HG03378 (cell line): ENCODE data around the gene FAM131A.

Experiments used
- ATAC-seq: cut with Tn5 transposase; IDR thresholded peaks from one replicate; pipeline ENCODE4 v1.9.1; 2021; ENCODE audit warnings: mild to moderate bottlenecking, moderate library complexity; ENCODE audit not compliant: unreplicated experiment

Gene FAM131A

GRCh38 chr3:184373422-184373821 is 36.0 kb downstream of the FAM131A start:
- ATAC-seq, result no peak

- no peak for ATAC-seq
These were observed 38.5 kb downstream of the FAM131A start for GRCh38 chr3:184375747-184376461.

- no peak for ATAC-seq
These were observed 40.0 kb downstream of the FAM131A start for GRCh38 chr3:184377374-184377773.

- no peak for ATAC-seq
These were observed 40.6 kb downstream of the FAM131A start, which contains the start of gene THPO for GRCh38 chr3:184377882-184378445. Gene THPO (minus strand): TSS chr3:184378207. CDS start chr3:184376259, 1,948 bp downstream.

DNA sequence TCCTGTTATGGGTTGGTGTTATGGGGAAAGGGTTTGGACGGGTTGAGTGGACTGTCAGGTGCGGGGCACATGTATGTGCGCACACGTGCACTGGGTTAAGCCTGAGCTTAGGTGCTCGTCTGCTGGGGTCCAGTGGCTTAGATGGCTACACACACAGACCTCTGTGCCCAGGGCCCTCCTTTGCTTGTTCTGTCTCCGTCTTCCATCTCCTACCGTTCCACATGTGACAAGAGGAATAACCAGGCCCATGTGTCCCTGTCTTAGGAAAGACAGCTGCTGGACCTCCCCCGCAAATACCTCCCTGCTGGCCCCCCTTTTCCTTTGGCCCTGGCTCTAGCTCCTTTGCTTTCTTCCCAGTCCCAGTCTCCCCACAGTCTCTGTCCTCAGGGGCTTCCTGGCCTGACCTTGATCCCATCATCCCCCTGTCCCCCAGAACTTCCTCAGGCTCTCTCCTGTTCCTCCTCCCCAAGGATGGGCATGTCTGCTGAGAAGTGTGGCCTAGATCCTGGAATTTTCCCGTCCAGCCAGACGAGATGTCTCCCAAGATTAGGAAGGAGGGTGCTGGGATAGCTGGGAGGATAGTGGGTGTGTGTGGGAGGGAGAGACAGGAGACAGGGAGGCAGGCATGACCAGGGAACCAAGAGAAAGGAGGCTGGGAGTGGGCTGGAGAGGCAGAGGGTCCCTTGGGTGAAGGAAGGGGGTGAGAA is 41.4 kb downstream of the FAM131A start:
- ATAC-seq, result no peak

DNA sequence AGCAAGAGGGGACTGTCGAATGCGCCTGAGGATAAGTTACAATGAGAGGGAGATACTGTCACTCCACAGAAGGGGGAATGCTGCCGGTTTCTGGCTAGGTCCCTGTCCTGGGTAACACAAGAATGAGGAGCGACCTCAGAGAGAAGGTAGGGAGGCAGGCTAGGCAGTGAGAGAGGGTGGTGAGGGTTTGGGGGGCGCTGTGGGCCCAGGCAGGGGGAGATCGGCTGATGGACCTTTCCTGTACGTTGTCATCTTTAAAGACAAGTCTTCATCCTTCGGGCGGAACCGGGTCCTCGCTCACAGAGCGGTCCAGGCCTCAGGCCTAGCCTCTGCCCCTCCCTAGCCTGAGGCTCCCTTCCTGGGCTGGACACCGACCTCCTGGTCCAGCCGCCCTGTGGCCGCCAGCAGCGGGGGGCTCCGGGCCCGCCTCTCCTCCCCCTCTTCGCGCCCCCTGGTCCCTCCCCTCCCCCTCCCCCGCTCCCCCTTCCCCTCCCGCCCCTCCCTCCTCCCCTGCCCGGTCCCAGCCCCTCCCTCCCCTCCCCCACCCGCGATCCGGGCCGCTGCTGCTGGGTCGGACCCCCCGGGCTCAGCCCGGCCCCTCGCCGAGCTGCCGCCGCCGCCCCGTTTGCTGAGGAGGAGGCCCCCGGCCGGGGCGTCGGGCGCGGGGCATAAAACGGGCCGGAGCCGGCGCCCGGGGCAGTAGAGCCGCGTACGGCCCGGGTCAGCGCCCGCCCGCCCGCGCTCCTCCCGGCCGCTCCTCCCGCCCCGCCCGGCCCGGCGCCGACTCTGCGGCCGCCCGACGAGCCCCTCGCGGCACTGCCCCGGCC is 42.2 kb downstream of the FAM131A start, which contains the start of gene CHRD:
CHRD (plus strand) TSS at position 697 of the 827 bp plus-strand sequence. CDS start 265 bp downstream, outside the sequence.
- ATAC-seq, result no peak

DNA sequence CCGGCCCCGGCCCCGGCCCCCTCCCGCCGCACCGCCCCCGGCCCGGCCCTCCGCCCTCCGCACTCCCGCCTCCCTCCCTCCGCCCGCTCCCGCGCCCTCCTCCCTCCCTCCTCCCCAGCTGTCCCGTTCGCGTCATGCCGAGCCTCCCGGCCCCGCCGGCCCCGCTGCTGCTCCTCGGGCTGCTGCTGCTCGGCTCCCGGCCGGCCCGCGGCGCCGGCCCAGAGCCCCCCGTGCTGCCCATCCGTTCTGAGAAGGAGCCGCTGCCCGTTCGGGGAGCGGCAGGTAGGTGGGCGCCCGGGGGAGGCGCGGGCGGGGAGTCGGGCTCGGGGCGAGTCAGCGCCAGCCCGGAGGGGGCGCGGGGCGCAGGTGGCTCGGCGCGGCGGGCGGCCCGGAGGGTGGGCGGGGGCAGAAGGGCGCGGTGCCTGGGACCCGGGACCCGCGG is 42.8 kb downstream of the FAM131A start:
- ATAC-seq, result no peak

GRCh38 chr3:184380627-184381260 is 43.3 kb downstream of the FAM131A start:
- no peak for ATAC-seq

GRCh38 chr3:184381261-184382224 is 44.1 kb downstream of the FAM131A start:
- ATAC-seq, result no peak

- no peak for ATAC-seq
These were observed 45.1 kb downstream of the FAM131A start for GRCh38 chr3:184382326-184383032.

DNA sequence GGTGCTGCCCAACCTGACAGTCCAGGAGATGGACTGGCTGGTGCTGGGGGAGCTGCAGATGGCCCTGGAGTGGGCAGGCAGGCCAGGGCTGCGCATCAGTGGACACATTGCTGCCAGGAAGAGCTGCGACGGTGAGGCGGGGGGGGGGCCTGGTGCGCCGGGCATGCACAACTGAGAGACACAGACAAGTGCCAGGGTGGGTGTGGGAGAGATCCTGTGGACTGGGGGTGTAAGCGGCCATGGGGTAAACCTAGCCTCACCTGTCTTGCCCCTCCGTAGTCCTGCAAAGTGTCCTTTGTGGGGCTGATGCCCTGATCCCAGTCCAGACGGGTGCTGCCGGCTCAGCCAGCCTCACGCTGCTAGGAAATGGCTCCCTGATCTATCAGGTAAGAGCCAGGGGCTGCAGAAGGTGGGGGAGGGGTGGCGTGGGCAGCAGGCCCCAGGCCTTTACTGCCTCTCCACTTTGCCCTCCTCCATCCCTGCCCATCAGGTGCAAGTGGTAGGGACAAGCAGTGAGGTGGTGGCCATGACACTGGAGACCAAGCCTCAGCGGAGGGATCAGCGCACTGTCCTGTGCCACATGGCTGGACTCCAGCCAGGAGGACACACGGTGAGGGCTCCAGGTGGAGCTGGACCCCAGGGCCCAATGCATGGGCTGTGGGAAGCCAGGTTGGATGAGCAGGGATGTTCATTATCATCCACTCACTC is 45.8 kb downstream of the FAM131A start:
- ATAC-seq, result no peak

DNA sequence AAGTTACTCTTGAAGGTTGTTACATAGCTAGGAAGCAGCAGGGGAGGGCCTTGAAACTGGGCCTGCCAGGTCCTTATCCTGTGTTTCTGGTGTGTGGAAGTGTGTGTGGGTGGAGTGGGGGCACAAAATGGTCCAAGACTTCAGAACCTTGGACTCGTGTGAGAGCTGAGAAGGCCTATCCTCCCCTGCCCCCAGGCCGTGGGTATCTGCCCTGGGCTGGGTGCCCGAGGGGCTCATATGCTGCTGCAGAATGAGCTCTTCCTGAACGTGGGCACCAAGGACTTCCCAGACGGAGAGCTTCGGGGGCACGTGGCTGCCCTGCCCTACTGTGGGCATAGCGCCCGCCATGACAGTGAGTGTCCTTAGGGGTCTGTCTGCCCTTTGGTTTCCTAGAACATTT is 46.9 kb downstream of the FAM131A start:
- ATAC-seq, result no peak

GRCh38 chr3:184384856-184385422 is 47.5 kb downstream of the FAM131A start:
- ATAC-seq, result no peak

DNA sequence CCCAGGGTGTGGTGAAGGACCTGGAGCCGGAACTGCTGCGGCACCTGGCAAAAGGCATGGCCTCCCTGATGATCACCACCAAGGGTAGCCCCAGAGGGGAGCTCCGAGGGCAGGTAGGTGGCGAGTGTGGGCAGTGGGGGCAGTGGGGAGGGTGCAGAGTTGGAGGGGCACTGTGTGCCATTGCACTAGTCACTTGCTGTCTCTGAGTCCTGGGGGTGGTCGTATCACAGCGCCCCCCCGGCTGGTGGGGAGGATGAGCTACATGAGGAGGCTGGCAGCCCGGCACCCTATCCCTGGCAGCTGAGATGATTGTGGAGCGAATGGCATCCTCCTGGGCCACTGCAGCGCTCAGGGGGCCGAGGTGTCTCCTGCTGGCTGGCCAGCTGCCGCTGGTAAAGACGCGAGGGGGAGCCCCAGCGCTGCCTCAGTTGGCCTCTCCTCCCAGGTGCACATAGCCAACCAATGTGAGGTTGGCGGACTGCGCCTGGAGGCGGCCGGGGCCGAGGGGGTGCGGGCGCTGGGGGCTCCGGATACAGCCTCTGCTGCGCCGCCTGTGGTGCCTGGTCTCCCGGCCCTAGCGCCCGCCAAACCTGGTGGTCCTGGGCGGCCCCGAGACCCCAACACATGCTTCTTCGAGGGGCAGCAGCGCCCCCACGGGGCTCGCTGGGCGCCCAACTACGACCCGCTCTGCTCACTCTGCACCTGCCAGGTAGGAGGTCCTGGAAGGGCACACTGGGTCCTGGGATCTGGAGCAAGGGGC is 48.8 kb downstream of the FAM131A start:
- ATAC-seq, result no peak

GRCh38 chr3:184387174-184387714 is 49.8 kb downstream of the FAM131A start:
- no peak for ATAC-seq

- ATAC-seq, result no peak
These were observed 51.0 kb downstream of the FAM131A start for GRCh38 chr3:184388164-184388935.
